IPS-11a (cell line): Measurements from ENCODE around the gene CD3E.
"Not testable (repeated sequence)": the region's sequence is repeated elsewhere in the genome, so short reads cannot be mapped to it uniquely, and the experiment has no call there.

Experiments
- H3K4me3 ChIP-seq: one replicate; pipeline ENCODE4 v1.5.1; 2013; ENCODE audit warnings: low read depth, low read length, control low read depth

CD3E gene

DNA sequence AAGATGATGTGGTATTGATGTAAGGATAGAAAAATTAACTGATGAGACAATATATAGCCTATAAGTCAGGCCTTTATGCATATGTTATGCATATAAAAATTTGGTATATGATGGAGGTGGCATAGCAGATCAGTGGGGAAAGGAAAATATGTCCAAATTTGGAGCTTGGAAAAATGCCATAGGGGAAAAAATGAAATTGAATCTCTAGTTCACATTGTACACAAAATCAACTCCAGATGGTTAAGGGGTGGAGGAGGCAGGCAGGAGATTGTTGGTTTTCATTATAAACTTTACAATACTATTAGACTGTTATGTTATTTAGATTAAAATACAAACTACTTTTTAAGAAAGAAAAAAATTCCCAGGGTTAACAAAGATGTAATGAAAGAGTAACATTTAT is 15.1 kb upstream of the CD3E start:
- H3K4me3 ChIP-seq: no peak overlapping the region

DNA sequence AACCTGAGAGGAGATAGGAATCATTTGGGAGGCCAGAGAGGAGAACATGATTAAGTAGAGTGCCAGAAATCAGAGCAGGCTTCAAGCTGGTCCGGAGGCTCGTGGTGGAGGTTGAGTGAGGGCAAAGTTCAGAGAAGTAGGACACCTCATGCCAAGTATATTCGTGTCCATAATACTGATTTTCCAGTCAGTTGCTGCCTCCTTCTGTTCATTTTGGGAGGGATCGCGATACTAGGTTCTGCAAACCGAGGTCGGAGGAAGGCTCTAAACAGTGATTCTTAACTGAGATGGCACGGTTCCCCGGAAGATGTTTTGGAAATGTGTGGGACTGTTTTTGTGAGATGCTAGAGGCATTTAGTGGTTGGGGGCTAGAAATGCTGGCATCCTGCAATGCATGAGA is 13.6 kb upstream of the CD3E start:
- no peak overlapping the region for H3K4me3 ChIP-seq

GRCh38 chr11:118291477-118292135 is 12.9 kb upstream of the CD3E start:
- H3K4me3 ChIP-seq: no peak overlapping the region

GRCh38 chr11:118294053-118294452 is 10.5 kb upstream of the CD3E start:
- no peak overlapping the region for H3K4me3 ChIP-seq

GRCh38 chr11:118295199-118295598 is 9.3 kb upstream of the CD3E start:
- H3K4me3 ChIP-seq: no peak overlapping the region

- no peak overlapping the region for H3K4me3 ChIP-seq
Observed at GRCh38 chr11:118295815-118296454, 8.6 kb upstream of the CD3E start.

DNA sequence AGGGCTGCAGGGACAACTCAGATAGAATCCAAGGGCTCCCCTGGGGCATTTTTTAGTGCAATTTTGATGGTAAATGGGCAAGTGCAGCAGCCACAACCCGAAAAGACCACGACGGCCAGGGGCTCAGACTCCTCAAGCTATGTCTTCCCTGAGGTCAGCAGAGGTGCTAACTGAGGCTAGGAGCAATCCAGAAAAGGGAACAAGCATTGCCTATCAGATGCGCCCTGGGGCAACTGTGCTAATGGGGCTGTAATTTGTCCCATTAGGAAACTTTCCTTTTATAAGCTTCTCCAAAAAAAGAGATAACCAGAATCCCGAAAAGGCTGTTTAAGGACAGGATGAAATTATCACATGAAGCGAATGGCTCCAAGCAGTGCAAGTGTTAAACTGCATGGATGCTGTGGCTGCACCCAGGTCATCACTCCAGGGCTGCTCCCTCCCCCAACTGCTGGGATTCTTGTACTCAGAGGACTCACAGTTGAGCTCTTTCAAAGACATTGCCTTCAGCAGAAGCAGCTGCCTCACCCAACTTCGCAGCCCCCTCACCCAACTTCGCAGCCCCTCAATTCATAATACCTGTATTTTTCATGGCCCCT is 2.8 kb upstream of the CD3E start:
- no peak overlapping the region for H3K4me3 ChIP-seq

DNA sequence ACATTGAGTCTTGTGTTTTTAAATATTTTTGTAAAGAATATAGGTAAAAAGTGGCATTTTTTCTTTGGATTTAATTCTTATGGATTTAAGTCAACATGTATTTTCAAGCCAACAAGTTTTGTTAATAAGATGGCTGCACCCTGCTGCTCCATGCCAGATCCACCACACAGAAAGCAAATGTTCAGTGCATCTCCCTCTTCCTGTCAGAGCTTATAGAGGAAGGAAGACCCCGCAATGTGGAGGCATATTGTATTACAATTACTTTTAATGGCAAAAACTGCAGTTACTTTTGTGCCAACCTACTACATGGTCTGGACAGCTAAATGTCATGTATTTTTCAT is 333 bp upstream of the CD3E start:
- H3K4me3 ChIP-seq: no peak overlapping the region

- H3K4me3 ChIP-seq: no peak overlapping the region
Observed at GRCh38 chr11:118305726-118306125, 1.2 kb downstream of the CD3E start.

- no peak overlapping the region for H3K4me3 ChIP-seq
Observed at GRCh38 chr11:118306556-118306955, 2.0 kb downstream of the CD3E start.

- not testable (repeated sequence) for H3K4me3 ChIP-seq
Observed at GRCh38 chr11:118308995-118309528, 4.5 kb downstream of the CD3E start.

- H3K4me3 ChIP-seq: no peak overlapping the region
Observed at GRCh38 chr11:118310271-118310670, 5.7 kb downstream of the CD3E start.

DNA sequence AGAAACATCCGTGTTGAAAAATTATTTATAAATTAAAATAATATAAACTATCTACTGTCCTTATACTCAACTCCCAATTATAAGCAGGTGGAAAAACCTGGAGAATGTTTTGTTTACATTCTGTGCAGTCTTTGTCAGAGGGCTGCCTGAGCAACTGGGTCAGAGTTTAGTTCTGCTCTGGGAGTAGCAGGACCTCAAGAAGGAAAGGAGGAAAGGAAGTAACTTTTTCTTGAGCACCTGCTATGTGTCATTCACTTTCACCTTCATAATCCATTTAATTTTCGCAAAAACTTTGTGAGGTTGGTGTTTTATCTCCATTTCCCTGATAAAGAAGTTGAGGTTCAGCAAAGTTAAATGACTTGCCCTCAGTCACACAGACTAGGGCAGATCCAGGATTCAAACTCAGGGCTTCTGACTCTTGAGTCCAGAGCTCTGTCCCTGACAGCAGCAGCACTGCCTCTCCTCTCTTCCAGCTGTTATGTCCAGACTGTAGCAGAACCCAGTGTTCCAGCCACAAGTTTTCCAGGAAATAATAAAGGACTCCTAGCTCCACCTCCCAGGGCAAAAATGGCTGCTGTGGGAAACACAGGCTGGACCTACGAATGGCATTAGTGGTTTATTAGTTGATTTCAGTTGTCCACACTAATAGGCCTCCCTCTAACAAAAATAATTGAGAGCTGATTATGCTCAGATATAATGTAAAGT is 6.4 kb downstream of the CD3E start:
- no peak overlapping the region for H3K4me3 ChIP-seq

DNA sequence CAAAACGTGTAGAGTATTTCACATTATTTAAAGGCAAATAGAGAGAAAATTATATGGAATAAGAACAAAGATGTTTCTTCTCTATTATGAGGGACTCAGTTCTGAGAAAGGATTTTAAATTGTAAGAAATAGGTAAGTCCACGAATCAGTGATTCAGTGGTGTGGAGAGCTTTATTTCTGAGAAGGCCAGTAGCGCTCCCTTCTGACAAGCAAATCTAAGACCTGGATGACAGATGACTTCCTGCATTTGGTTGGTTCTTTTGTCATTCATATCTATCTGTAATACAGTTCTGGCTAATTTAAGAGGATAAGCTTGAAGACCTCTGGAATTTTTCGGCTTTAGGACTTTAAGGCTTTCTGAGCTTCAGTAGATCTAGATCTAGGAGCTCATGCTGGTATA is 7.0 kb downstream of the CD3E start:
- H3K4me3 ChIP-seq: no peak overlapping the region

DNA sequence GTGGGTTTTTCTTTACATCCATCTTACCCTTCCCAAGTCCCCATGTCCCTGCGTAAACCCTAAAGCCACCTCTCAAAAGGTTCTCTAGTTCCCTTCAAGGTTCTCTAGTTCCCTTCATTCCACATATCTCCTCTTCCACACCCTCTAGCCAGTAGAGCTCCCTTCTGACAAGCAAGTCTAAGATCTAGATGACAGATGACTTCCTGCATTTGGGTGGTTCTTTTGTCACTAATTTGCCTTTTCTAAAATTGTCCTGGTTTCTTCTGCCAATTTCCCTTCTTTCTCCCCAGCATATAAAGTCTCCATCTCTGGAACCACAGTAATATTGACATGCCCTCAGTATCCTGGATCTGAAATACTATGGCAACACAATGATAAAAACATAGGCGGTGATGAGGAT is 7.8 kb downstream of the CD3E start:
- H3K4me3 ChIP-seq: no peak overlapping the region

GRCh38 chr11:118313242-118313641 is 8.7 kb downstream of the CD3E start:
- H3K4me3 ChIP-seq: no peak overlapping the region

- no peak overlapping the region for H3K4me3 ChIP-seq
Observed at GRCh38 chr11:118314988-118315411, 10.5 kb downstream of the CD3E start.

DNA sequence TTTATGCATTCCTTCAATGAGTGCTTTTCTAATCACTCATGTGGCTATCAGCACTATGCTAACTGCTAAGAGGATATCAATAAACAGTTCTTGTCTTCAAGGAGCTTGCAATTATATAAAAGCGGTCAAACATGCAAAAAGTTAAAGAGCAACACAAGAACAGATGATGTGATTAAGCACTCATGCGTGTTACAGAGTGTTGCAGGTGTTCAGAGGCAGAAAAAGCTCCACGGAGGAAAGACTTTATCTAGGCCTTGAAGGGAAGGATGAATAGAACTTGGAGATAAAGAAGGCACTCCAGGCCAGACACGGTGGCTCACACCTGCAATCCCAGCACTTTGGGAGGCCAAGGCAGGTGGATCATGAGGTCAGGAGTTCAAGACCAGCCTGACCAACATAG is 13.6 kb downstream of the CD3E start:
- H3K4me3 ChIP-seq: no peak overlapping the region

DNA sequence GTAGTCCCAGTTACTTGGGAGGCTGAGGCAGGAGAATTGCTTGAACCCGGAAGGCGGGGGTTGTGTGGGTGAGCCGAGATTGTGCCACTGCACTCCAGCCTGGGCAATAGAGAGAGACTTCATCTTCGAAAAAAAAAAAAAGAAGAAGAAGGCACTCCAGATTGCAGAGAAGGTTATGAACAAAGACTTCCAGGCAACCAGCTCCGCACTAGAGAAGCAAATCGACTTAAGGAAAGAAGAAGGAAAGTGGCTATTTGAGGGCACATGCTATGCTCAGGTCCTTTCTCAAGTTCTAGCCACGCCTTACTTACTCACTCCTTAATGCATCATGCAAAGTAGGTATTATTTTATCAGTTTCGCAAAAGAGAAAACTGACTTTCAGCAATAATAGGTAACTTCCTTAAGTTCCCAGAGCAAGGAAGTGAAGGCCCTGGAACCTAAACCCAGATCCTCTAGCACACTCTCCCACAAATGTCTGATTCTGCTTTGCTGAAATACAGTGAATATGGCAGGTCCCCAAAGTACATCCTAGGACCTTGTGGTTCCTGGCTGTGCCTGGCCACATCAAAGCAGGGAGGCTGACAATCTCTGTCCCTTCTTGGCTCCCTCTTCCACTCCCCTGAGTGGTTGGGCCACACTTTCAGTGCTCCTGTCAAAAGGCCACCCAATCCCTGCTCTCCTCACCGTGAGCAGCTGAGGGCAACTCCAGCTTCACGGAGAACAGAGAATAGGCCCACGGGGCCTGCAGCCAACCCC is 14.2 kb downstream of the CD3E start:
- no peak overlapping the region for H3K4me3 ChIP-seq

GRCh38 chr11:118319337-118319707 is 14.8 kb downstream of the CD3E start:
- no peak overlapping the region for H3K4me3 ChIP-seq

DNA sequence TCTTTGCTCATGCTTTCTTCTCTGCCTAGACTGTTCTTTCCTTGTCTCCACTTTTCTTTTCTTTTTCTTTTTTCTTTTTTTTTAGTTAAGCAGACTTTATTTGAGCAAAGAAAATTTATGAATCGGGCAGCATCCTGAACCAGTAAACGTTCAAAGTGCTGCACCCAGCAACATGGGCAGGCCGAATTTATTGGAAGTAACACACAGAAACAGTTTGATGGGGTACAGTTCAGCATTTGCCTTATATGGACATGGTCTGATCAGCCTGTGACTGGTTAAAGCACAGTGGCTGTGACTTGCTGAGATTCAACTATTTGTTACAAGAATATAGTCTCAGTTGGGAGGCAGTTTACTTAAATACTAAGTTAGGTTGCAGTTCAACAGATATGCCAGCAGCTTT is 16.0 kb downstream of the CD3E start:
- no peak overlapping the region for H3K4me3 ChIP-seq
